GM21576 (cell line): Measurements from ENCODE around the gene MGAT5.

Experiments
- ATAC-seq: cut with Tn5 transposase; IDR thresholded peaks from one replicate; pipeline ENCODE4 v1.9.1; 2021; ENCODE audit warnings: mild to moderate bottlenecking, moderate library complexity; ENCODE audit not compliant: unreplicated experiment

MGAT5 gene, protein sequence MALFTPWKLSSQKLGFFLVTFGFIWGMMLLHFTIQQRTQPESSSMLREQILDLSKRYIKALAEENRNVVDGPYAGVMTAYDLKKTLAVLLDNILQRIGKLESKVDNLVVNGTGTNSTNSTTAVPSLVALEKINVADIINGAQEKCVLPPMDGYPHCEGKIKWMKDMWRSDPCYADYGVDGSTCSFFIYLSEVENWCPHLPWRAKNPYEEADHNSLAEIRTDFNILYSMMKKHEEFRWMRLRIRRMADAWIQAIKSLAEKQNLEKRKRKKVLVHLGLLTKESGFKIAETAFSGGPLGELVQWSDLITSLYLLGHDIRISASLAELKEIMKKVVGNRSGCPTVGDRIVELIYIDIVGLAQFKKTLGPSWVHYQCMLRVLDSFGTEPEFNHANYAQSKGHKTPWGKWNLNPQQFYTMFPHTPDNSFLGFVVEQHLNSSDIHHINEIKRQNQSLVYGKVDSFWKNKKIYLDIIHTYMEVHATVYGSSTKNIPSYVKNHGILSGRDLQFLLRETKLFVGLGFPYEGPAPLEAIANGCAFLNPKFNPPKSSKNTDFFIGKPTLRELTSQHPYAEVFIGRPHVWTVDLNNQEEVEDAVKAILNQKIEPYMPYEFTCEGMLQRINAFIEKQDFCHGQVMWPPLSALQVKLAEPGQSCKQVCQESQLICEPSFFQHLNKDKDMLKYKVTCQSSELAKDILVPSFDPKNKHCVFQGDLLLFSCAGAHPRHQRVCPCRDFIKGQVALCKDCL

GRCh38 chr2:134253804-134254203 is at the start of gene MGAT5:
TSS of gene MGAT5 (plus strand) at chr2:134254072. CDS start at chr2:134254404, 332 bp downstream.
- peak; percentile 14 for ATAC-seq

DNA sequence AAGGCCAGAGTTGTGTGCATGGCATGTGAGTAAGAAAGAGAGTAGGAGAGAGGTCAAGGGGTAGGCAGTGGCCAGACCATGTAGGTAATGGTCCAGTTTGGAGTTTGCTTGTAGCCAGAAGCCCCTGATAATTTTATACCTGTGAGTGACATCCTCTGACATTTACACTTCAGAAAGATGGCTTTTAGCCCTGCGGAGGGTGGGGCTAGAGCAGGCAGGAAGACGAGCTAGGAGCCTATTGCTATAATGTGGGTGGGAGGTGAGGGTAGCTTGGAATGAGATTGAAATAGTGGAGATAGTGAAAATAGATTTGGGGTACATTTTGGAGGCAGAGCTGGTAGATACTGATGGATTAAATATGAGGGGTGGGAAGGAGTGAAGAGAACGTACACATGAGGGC is 48.8 kb upstream of the MGAT5 start:
- no peak for ATAC-seq

GRCh38 chr2:134206031-134206430 is 47.8 kb upstream of the MGAT5 start:
- ATAC-seq, result no peak

GRCh38 chr2:134206573-134206972 is 47.3 kb upstream of the MGAT5 start:
- no peak for ATAC-seq

DNA sequence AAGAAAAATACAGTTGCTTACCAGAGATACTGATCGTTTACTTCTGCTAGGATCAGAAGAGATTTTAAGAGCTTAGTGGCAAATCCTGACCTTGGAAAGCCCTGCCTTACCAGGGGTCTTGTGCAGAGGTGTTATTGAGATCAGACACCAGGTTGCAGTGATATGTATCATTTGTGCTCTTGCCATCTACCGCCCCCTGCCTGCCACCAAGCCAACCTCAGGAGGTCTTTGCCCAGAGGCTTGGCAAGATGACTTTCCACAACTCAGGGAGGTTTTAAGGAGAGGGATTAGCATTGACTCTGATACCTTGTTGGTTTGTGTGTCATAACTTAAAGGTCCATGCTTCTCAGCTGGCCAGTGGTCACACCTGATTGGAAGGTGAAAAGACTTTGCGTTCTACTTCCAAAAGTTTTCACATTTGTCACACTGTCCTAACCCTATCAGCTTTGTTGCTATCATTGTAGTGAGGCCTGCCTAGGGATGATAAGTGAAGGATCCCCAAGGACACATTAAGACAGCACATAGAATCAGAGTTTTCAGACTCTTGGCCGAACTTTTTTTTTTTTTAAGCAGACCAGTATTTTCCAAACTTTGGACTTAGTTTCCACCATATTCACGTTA is 46.2 kb upstream of the MGAT5 start:
- ATAC-seq, result peak; percentile 82

- ATAC-seq, result no peak
Measured at GRCh38 chr2:134208825-134209224, 45.0 kb upstream of the MGAT5 start.

DNA sequence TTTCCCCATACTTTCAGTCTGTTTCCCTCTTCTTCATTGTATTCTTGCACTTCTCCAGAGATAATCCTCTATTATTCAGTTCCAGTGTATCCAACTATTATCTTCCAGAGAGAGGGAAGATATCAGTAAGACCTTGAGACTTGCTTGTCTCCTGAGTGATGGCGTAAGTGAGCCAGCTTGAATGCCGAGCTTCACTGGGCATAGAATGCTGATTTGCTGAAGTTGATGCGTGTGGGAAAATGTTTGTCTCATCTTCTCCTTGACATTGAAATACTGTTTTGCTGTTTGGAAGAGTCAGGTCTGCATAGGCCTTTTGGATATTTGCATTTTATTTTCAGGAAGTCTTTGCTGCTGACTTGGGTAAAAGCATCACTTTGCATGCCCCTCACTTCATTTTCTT is 41.1 kb upstream of the MGAT5 start:
- ATAC-seq, result no peak

- no peak for ATAC-seq
Measured at GRCh38 chr2:134216152-134216829, 37.6 kb upstream of the MGAT5 start.

DNA sequence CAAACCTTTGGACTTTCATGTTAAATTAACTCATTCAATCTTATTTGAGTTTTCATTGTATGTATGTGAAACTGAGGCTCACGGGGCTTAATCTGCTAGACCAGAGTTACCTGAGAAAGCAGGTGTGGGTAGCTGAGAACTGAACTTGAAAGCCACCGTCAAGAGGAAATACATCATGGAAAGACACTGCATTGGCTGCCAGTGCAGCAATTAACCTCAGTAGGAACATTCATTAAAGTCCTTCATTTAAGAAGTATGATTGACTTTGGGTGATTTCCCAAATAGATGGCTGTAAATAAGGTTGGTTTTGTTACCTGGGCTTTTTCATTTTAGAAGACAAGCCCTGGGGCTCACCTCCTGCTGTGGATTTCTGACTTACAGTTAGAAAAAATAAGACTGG is 36.5 kb upstream of the MGAT5 start:
- ATAC-seq, result peak; percentile 11

DNA sequence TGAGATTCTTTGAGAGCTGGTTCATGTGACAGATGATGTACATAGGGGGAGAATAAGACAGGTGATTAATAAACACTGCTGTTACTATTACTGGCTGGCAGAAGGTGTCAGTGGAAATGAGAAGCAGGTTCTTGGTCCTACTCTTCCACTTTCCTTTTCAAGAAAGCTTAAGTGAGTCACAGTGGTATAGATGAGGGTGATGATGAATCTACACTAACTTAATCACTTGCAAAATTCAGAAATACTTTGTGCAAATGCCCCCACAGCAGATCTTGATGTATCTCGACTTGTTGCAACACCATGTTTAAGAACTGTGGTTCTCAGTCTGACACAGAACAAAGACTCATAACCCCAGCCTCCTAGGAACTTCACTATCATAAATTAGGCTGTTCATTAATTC is 35.9 kb upstream of the MGAT5 start:
- ATAC-seq, result peak; percentile 60

DNA sequence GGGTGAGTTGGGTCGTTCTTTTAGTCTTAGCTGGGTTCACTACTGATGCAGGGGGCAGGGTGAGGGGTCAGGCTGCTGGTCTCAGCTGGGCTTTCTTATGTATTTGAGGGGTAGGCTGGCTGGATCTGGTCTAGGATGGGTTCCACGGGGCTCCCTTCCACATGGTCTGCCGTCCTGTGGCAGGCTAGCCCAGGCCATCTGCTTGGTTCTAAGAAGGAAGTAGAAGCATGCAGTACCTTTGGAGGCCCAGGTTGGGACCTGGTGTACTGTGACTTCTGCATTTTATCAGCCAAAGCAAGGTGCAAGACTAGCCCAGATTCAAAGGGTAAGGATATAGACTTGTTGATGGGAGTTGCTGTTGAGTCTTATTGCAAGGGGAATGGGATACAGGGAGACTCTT is 35.5 kb upstream of the MGAT5 start:
- no peak for ATAC-seq

- ATAC-seq, result peak; percentile 63
Measured at GRCh38 chr2:134218930-134219658, 34.8 kb upstream of the MGAT5 start.

DNA sequence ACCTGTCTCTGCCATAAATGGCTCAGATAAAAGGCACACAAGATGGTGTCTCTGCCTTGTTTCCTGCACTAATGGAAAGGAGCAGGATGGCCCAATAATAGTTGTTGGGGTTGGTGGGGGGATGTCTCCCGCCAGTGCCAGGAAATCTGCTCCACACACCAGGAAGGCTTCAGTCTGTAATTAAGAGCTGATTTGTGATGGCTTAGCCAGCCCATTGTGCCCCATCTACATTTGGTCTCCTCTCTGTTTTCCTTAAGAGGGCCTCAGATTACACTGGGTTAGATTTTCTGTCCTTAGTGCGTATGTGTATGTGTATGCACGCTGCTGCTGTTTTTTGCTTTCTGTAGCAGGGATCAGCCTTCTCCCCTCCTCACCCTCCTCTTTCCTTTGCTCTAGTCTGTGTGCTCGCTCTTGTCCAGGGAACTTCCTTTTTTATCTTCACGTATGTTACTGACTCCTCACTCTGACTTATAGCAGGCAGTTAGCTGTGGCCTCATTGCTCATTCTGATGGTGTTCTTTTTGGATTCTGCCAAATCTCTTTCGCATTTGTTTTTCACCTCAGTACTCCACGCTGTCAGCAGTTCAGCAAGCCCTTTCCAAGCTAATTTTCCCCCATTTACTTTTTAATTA is 33.4 kb upstream of the MGAT5 start:
- no peak for ATAC-seq

DNA sequence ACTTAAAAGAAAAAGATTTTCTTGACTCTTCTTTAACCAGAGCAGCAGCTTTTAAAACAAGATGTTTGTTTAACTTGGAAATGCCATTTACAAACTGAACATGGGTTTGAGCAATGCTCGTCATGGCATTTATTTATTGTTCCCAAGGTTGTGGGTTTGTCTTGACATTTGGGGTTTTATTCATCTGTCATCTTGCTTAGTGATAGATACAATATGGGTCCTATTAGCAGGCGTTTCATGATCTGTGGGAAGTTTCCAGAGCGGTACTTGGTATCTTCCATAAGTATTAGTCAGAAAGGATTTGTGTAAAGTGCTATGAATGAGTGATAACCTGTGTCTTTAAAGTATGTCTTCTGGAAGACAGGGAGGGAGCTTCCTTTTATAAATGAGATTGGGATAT is 29.9 kb upstream of the MGAT5 start:
- no peak for ATAC-seq

DNA sequence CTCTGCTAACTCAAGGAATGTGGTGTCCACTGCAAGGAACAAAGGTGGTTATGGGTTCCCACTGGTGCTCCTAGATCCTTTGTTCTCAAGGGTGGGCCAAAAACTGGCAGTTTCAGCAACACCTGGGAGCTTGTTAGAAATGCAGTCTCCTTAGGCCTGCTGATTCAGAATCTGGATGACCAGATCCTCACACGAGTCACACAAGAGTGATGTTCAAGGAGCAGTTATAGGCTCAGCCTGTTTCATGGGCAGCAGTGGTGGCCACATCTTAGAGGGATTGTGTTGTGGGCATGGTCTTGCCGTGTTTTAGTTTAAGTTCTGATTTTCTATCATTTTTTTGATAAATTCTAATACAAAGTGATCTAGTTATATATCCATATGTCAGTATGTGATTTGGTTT is 28.7 kb upstream of the MGAT5 start:
- no peak for ATAC-seq

GRCh38 chr2:134225841-134226240 is 28.0 kb upstream of the MGAT5 start:
- no peak for ATAC-seq

DNA sequence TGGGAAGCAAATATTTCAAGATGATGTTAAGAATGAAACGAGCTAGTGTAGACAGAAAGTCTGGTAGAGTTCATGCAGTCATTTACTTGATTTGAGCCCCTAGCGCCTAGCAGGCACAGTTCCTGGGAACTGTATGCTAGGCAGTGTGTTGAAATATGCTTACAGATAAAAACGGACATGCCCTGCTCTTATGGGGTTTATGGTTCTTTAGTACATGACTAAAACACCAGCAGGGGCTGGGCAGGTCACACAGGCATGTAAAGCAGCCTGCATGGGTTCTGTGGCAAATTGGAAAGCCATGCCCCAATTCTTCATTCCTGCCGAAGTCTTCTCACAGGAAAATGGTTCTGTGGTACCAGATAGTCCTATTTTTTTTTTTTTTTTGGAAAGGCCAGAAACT is 27.3 kb upstream of the MGAT5 start:
- ATAC-seq, result no peak

DNA sequence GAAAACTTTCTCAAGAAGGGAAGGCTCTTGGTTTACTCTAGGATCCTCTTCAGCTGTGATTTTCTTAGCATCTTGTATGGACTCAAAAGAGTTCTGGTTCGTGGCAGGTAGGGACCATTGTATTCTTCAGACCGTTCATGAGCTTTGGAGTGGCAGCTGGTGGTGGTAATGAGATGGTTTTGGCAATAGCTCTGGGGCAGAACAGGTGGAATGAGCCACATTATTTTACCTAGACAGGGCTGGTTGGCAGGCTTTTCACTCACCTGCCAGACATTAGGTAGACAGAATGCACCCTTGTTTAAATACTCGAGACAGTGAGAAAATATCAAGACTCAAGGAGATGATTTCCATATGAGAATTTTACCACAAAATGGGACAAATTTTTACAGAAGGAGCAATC is 26.2 kb upstream of the MGAT5 start:
- no peak for ATAC-seq

DNA sequence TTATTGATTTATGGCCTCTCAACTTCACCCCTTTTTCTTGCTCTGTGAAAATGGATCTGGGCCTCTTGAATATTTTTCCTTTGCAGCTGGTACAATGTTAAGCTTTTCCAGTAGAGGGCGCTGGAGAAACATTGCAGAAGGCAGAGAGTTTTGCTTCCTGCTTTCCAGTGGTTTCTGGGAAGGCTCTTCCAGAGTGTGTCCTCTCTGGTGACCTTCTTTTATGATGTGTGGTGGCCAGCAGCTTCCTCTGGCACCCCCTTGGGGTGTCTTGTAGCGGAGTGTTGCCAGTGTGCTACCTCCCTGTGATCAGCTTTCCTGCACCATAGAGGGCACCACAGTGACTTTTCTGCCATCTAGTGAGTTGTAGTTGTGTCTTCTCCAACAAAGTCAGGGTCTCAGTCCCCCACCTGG is 25.4 kb upstream of the MGAT5 start:
- ATAC-seq, result no peak

- no peak for ATAC-seq
Measured at GRCh38 chr2:134229540-134229939, 24.3 kb upstream of the MGAT5 start.
